AG09319 (cell line): ENCODE results near the gene PHACTR2.

ENCODE experiments used
- DNase-seq: peaks from one replicate; pipeline ENCODE4 v3.0.0-alpha.2; 2010; ENCODE audit warnings: low read depth; ENCODE audit errors: extremely low read depth
- TF ChIP-seq, protein P1 (sequence below): IDR thresholded peaks from 2 replicates; pipeline ENCODE4 v1.5.1; 2011; ENCODE audit warnings: low read depth, mild to moderate bottlenecking, inconsistent platforms, low read length, moderate library complexity

Gene PHACTR2

DNA sequence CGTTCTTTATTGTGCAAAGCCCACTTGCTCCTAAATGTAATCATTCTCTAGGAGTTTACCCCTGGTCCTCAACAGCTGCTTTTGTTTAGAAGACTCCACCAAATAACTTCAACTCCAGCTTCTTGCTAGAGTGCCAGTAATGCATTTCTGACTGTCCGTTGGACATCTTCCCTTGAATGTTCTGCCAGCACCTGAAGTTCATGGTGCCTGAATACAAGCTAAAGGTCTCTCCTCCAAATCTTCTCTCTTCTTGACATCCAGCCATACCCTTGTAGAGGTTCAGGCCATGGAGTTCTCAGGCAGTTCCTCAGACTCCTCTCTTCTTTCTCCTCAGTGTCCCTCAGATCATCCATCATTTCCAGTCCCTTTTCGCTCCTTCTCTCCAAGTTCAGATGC is 21.7 kb downstream of the PHACTR2 start:
- TF ChIP-seq, protein P1, sequence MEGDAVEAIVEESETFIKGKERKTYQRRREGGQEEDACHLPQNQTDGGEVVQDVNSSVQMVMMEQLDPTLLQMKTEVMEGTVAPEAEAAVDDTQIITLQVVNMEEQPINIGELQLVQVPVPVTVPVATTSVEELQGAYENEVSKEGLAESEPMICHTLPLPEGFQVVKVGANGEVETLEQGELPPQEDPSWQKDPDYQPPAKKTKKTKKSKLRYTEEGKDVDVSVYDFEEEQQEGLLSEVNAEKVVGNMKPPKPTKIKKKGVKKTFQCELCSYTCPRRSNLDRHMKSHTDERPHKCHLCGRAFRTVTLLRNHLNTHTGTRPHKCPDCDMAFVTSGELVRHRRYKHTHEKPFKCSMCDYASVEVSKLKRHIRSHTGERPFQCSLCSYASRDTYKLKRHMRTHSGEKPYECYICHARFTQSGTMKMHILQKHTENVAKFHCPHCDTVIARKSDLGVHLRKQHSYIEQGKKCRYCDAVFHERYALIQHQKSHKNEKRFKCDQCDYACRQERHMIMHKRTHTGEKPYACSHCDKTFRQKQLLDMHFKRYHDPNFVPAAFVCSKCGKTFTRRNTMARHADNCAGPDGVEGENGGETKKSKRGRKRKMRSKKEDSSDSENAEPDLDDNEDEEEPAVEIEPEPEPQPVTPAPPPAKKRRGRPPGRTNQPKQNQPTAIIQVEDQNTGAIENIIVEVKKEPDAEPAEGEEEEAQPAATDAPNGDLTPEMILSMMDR = no peak
- DNase-seq = no peak

DNA sequence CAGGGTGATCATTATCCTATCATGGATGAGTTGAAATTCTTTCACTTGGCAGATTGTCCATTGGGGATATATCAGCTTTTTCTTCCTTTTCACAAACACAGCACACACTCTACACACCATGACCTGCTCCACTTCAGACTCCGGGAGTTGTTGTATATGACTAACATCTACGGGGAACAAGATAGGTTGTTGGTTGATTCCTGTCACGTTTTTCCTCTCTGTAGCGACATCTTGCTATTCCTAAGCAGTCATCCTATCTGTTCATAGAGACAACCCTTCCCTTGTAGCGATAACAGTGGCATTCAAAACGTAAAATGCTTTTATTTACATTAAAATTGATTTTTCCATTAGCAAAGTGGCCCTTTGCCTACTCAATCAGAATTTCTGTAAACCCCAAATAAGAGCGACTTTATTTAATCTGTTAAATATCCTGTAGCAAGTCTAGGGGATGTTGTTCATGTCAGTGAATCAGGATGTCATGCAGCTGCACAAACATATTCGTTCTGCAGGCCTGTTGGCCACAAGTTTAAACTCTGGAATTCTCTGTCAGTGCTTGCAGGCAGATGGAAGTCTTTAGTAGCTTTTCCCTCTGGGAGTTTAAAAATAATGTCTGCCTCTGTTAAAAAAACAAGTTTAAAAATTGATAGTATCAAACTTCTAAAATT is 23.1 kb downstream of the PHACTR2 start:
- DNase-seq = no peak
- TF ChIP-seq, protein P1 = no peak

DNA sequence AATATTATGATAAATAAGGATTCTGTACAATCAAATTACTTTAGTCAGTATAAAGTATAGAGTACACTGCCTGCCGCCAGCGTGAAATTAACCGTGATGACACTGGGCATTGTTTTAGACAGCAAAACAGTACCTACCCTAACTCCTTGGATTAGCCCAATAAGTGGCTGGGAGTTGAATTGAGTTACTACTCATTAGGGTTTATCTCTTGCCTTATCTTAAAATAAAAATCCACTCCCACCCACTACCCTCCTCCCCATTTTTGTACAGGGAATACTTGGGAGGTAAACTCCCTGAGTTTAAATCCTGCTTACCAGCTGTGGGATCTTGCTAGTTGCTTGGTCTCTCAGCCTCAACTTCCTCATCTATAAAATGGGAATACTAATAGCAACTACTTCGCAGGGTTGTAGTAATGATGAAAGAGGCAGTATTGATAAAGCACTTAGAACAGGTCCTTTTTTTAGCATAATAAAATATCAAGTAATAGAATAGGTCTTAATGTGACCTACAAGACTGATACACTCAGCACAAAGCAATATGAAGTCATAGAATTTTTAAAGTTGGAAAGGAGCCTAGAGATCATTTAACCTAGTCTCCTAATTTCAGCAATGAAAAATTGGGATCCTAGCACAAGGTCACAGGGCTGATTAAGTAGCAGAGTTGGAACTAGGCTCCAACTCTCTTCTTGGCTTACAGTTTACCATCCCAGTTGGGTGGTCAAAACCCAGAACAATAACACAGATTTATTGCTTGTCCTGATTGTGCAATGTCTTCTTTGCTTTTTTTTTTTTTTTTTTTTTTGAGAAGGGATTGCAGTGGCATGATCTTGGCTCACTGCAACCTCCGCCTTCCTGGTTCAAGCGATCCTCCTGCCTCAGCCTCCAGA is 23.8 kb downstream of the PHACTR2 start:
- no peak for DNase-seq
- TF ChIP-seq, protein P1 = no peak

DNA sequence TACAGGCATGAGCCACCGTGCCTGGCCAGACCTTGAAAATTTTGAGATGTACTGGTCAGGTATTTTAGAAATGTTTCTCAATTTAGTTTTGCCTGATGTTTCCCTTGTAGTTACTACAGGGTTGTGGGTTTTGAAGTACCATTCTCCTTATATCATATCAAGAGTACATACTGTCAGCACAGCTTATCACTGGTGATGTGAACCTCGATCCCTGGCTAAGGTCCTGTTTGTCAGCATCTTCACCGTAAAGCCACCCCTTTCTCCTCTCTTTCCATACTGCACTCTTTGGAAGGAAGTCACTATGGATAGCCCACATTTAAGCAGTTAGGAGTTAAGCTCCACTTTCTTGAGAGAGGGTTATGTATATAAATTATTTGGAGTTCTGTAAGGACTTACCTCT is 27.8 kb downstream of the PHACTR2 start:
- TF ChIP-seq, protein P1 = no peak

DNA sequence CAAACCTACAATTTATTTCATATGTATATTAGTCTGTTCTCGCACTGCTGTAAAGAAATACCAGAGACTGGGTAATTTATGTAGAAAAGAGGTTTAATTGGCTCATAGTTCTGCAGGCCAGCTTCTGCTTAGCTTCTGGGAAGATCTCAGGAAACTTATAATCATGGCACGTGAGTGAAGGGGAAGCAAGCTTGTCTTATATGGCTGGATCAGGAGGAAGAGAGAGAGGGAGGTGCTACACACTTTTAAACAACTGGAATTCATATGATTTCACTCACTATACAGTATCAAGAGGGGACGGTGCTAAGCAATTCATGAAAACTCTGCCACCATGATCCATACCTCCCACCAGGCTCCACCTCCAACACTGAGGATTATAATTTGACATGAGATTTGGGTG is 29.9 kb downstream of the PHACTR2 start:
- TF ChIP-seq, protein P1 = no peak
- no peak for DNase-seq

More for the DNA sequence above, 27.8 kb downstream of the PHACTR2 start:
- DNase-seq = no peak

DNA sequence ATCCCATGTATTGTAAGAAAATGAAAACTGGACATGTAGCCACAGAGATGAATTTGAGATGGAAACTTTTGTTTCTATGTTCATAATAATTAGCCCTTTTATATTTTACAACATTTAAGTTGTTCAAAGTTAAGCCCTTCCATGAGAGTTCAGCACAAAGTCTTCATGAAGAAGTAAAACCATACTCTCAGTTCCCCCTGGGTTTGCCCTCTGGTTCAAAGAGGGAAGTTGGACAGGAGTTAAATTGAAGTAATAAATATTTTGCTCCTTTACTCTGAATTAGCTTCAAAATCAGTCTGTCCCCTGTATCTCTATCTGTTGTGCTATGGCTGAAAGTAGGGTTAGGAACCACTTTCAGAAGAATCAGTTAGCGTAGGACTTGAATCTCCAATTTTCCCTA is 31.1 kb downstream of the PHACTR2 start:
- TF ChIP-seq, protein P1 = no peak

DNA sequence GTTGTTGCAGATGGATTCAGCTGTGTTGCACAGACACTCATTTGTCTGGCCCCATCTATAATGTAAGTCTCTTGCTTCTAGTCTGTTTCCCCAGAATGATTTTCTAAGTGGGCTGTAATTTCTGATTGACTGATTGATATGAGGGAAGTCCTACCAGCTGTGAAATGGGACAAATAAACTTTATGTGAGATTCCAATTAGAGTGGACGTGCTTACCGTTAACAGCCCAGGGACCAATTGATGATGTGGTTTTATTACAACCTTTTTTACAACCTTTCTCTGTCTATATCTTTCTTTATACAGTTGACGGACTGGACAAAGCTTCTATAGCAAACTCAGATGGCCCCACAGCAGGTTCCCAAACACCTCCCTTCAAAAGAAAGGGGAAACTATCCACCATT is 33.9 kb downstream of the PHACTR2 start:
- TF ChIP-seq, protein P1 = no peak
- DNase-seq = no peak

More for the DNA sequence above, 31.1 kb downstream of the PHACTR2 start:
- no peak for DNase-seq
